HepG2 (cell line): ENCODE results near the gene ATP6V0A1. TPM values are rescaled to one million over a fixed set of nuclear protein-coding genes. Genes with fewer than 3 reads are reported as not detected.

ENCODE experiments used
- ARID3A ChIP-seq: IDR thresholded peaks from 2 replicates; pipeline ENCODE4 v1.6.1; 2012; ENCODE audit warnings: low read depth, low read length, improper control_type of control experiment
- EHMT2 ChIP-seq: fragments of 200-600 bp; sonication (generic); IDR thresholded peaks from 2 replicates; pipeline ENCODE4 v1.7.0; 2017; ENCODE audit warnings: antibody characterized with exemption, low read depth, low read length, borderline replicate concordance
- HNRNPK ChIP-seq: fragments of 200-400 bp; formaldehyde crosslinking; IDR thresholded peaks from 2 replicates; pipeline ENCODE4 v1.6.1; 2018; ENCODE audit warnings: low read length, low read depth, moderate library complexity, mild to moderate bottlenecking; ENCODE audit not compliant: poor library complexity, severe bottlenecking
- MTF1 ChIP-seq: sonication (generic); formaldehyde crosslinking; IDR thresholded peaks from 2 replicates; pipeline ENCODE4 v1.5.0; 2020; ENCODE audit warnings: missing genetic modification reagents
- RARA ChIP-seq: IDR thresholded peaks from 2 replicates; pipeline ENCODE4 v1.6.1; 2016; ENCODE audit warnings: missing genetic modification reagents, missing compliant biosample characterization
- SMARCC2 ChIP-seq: fragments of 450-650 bp; IDR thresholded peaks from 2 replicates; pipeline ENCODE4 v1.6.1; 2017; ENCODE audit warnings: antibody characterized with exemption, mild to moderate bottlenecking
- ZBTB1 ChIP-seq: sonication (generic); formaldehyde crosslinking; IDR thresholded peaks from 2 replicates; pipeline ENCODE4 v1.4.0; 2020; ENCODE audit warnings: missing genetic modification reagents, borderline replicate concordance
- ZEB1 ChIP-seq: IDR thresholded peaks from 2 replicates; pipeline ENCODE4 v1.6.1; 2012; ENCODE audit warnings: mild to moderate bottlenecking, low read depth, inconsistent platforms; ENCODE audit not compliant: insufficient replicate concordance
- ZMYM4 ChIP-seq: sonication (generic); formaldehyde crosslinking; IDR thresholded peaks from 2 replicates; pipeline ENCODE4 v1.8.1; 2023; ENCODE audit warnings: mild to moderate bottlenecking, missing genetic modification reagents
- ZNF142 ChIP-seq: sonication (generic); formaldehyde crosslinking; IDR thresholded peaks from 2 replicates; pipeline ENCODE4 v1.4.0; 2020; ENCODE audit warnings: missing genetic modification reagents
- ZNF646 ChIP-seq: sonication (generic); formaldehyde crosslinking; IDR thresholded peaks from 2 replicates; pipeline ENCODE4 v1.9.0; 2021; ENCODE audit warnings: mild to moderate bottlenecking, missing genetic modification reagents
- ZNF709 ChIP-seq: sonication (generic); formaldehyde crosslinking; IDR thresholded peaks from 2 replicates; pipeline ENCODE4 v1.5.0; 2020; ENCODE audit warnings: mild to moderate bottlenecking, missing genetic modification reagents
- polyA plus RNA-seq, 8 experiments: library from polyadenylated mRNA; depleted of rRNA in 3 of 8; stranded (reverse) in 7 of 8; unstranded in 1 of 8; fragments of >200 nt; fragmentation: Illumina TruSeq in 4 of 8; extraction: Trizol in 4 of 8; gene quantifications; 2 replicates each; pipeline versions ENCODE4 v1.2.1 to v1.2.3, GENCODE V29; 2011 to 2016; ENCODE audit warnings: low read depth in 4 of 8, missing spikeins in 1 of 8, mixed read lengths in 1 of 8; ENCODE audit not compliant: insufficient read depth in 1 of 8
- total RNA-seq, 5 experiments: library from RNA; depleted of rRNA; stranded (reverse); fragments of >200 nt; fragmentation: Illumina TruSeq; extraction: Trizol; gene quantifications; 2 replicates each; pipeline ENCODE4 v1.2.3, GENCODE V29; 2016; ENCODE audit warnings: low read depth in 1 of 5

The ATP6V0A1 gene
- total and polyA plus RNA-seq, 2 of the 13 experiments (the other 11 are each of a cell fraction or from before 2014, with no cell fraction given), result 27.9 to 54.1 TPM

- TF ChIP-seq ZNF142 (CRISPR knock-in tag) (0 out of 2 replicates have a peak, but pooled peaks have one; percentile 31), RARA (CRISPR knock-in tag) (peak; percentile 53), ARID3A (no peak), EHMT2 (no peak), ZEB1 (peak; percentile 31), HNRNPK (peak; percentile 43), ZNF646 (CRISPR knock-in tag) (0 out of 2 replicates have a peak, but pooled peaks have one; percentile 27), ZMYM4 (CRISPR knock-in tag) (peak; percentile 87), MTF1 (CRISPR knock-in tag) (peak; percentile 58; the same call in 1 of the 2 replicates), ZBTB1 (no peak), ZNF709 (CRISPR knock-in tag) (peak; percentile 54; the same call in 1 of the 2 replicates), SMARCC2 (no peak)
Observed at GRCh38 chr17:42458497-42459255, at the start of gene ATP6V0A1 (continued).
